Activated CD8-positive, alpha-beta T cell treated with anti-CD3 and anti-CD28 coated beads for 36 hours (primary cell): ENCODE data around the gene ZNF597. TPM values are rescaled to one million over a fixed set of nuclear protein-coding genes. Genes with fewer than 3 reads are reported as not detected.

Experiments used
- ATAC-seq: fragments of 200-7000 bp; cut with Tn5 transposase; one replicate; pipeline ENCODE4 v1.10.0; 2021; ENCODE audit warnings: mild to moderate bottlenecking, moderate library complexity
- CTCF ChIA-PET: fragments of 350-600 bp; sonication (Branson Sonifier 250); formaldehyde crosslinking; loops from one replicate; lab custom pipeline; 2021; ENCODE audit warnings: antibody characterized with exemption; lab: Charles Lee
- POLR2A ChIA-PET: fragments of 350-600 bp; sonication (Branson Sonifier 250); formaldehyde crosslinking; loops from one replicate; lab custom pipeline; 2021; ENCODE audit warnings: antibody characterized with exemption; lab: Charles Lee
- DNase-seq: peaks from one replicate; pipeline ENCODE4 v3.0.0-alpha.2; 2020
- H3K27ac Mint-ChIP-seq: one replicate; pipeline ENCODE4 v1.8.0; 2021; ENCODE audit warnings: mild to moderate bottlenecking, mixed read lengths
- H3K27me3 Mint-ChIP-seq: one replicate; pipeline ENCODE4 v1.8.0; 2021; ENCODE audit warnings: mixed read lengths
- H3K36me3 Mint-ChIP-seq: one replicate; pipeline ENCODE4 v1.8.0; 2021; ENCODE audit warnings: low read depth, mixed read lengths
- H3K4me1 Mint-ChIP-seq: one replicate; pipeline ENCODE4 v1.8.0; 2021; ENCODE audit warnings: low read depth, mixed read lengths
- H3K4me3 Mint-ChIP-seq: one replicate; pipeline ENCODE4 v1.8.0; 2021; ENCODE audit warnings: mild to moderate bottlenecking, moderate library complexity, mixed read lengths
- H3K9me3 Mint-ChIP-seq: one replicate; pipeline ENCODE4 v1.8.0; 2021; ENCODE audit warnings: mixed read lengths
- intact Hi-C: fragments of 100-400 bp; cut with micrococcal nuclease; formaldehyde crosslinking; loops from one replicate; pipeline ENCODE4 v1.10.0; 2022
- total RNA-seq, 2 experiments: library from RNA; stranded (reverse); gene quantifications; one replicate each; pipeline ENCODE4 v1.2.3, GENCODE V29; 2021
- TF ChIP-seq, protein P1 (sequence below): fragments of 200-600 bp; IDR thresholded peaks from one replicate; pipeline ENCODE4 v1.8.0; 2022; ENCODE audit warnings: antibody characterized with exemption, mild to moderate bottlenecking

ZNF597 gene
- total RNA-seq, 2 experiments from 2014 or later = 1.6 to 1.8 TPM

DNA sequence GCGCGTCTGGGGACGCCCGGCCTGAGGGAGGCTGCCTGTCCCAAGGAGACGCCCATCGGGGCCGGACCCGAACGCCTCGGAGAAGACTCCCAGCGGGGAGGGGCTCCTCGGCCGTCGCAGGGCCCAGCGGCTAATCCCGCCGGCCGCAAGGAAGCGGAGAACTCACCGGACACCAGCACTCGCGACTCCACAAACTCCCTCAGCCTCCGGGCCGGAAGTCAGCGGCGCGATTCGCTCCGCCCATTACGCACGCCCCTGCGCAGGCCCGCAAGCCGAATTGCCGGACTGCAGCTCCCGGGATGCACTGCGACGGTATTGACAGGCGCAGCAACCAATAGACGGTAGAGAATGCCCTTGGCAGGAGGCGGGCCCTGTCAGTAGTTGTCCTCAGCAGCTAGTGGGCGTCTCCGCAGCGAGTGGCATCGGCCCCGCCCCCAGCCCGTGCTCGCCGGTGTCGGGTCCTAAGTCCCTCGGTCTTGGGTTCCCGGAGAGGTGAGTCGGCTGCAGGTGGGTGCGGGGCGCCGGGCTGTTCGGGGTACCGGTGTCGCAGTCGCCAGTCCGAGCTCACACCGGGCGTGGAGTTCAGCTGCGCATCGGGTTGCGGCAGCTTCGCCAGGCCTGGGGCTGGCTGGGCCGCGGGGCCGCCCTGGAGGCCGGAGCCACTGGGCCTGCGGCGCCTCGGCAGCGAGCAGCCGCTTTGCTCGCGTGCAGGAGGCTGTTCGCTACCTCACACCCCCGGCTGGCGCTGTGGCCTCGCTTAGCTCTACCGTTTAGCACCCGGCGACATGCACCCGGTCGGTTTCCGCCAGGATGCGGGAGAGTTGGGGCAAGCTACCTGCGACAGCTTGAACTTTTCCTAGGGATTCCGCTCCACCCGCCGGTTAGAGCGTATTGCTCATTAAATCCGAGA, 42.3 kb downstream of the ZNF597 start, which contains the start of the genes ZNF174 and ZSCAN32:
ZNF174 (plus strand) TSS at position 437 of the 910 bp plus-strand sequence. CDS start 790 bp downstream, outside the sequence.
ZSCAN32 (minus strand) TSS at position 226 of the 910 bp plus-strand sequence. CDS start 3,447 bp downstream, outside the sequence.
- TF ChIP-seq, protein P1, sequence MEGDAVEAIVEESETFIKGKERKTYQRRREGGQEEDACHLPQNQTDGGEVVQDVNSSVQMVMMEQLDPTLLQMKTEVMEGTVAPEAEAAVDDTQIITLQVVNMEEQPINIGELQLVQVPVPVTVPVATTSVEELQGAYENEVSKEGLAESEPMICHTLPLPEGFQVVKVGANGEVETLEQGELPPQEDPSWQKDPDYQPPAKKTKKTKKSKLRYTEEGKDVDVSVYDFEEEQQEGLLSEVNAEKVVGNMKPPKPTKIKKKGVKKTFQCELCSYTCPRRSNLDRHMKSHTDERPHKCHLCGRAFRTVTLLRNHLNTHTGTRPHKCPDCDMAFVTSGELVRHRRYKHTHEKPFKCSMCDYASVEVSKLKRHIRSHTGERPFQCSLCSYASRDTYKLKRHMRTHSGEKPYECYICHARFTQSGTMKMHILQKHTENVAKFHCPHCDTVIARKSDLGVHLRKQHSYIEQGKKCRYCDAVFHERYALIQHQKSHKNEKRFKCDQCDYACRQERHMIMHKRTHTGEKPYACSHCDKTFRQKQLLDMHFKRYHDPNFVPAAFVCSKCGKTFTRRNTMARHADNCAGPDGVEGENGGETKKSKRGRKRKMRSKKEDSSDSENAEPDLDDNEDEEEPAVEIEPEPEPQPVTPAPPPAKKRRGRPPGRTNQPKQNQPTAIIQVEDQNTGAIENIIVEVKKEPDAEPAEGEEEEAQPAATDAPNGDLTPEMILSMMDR = no peak
- Mint-ChIP-seq H3K27ac (peak within 1 kb of the TSS; percentile 82), H3K36me3 (peaks cover 60% of the 10 kb centered on the region), H3K4me3 (peak within 1 kb of the TSS; percentile 82), H3K27me3 (no peaks in the 10 kb centered on the region), H3K4me1 (peaks cover 44% of the 10 kb centered on the region), H3K9me3 (peaks cover 31% of the 10 kb centered on the region)
- ATAC-seq = peak; percentile 99
- ChIA-PET POLR2A (interaction anchor here (1.1 to 2.8 kb wide), 8 partner anchors 8 to 95 kb away, joined by 3 to 14 read pairs (median 3); partner anchors contain the start of genes NAA60, TIGD7, ZNF597 and ZNF75A), CTCF (interaction anchor here (0.7 to 2.7 kb wide), 12 partner anchors 10 to 1147 kb away, joined by 3 to 8 read pairs (median 3); partner anchors contain the start of genes NAA60 and ZNF597)
- peak; percentile 99 for DNase-seq
- intact Hi-C loops = no loop called here

DNA sequence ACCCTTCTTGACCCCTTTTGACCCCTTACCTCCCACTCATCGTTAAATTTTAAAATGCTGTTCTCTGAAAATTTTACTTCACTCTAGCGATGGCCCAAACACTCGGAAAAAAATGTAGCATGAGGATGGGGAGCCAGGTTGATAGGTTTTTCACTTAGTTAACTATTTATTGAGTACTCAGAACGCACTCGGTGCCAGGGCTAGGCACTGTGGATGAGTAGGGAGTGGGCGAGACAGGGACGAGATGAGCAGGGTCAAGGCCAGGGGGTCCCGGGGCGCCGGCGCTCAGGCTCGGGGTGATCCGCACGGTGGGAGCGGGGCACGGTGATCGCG, 42.9 kb downstream of the ZNF597 start:
- TF ChIP-seq, protein P1 = no peak
- DNase-seq (no peak), ATAC-seq (no peak)
- POLR2A ChIA-PET = interaction anchor here (0.7 to 2.8 kb wide), 5 partner anchors 20 to 376 kb away, joined by 3 to 14 read pairs (median 4); partner anchors contain the start of genes NAA60, TIGD7, ZNF597 and ZNF75A
- CTCF ChIA-PET = interaction anchor here (0.9 to 2.7 kb wide), 5 partner anchors 11 to 57 kb away, joined by 3 to 8 read pairs (median 3); partner anchors contain the start of genes NAA60 and ZNF597
- H3K27me3 Mint-ChIP-seq = no peaks in the 10 kb centered on the region
- intact Hi-C loops = no loop called here
- H3K4me3 Mint-ChIP-seq = peak overlapping the region; percentile 82
- peak overlapping the region; percentile 79 for H3K27ac Mint-ChIP-seq
- H3K4me1 Mint-ChIP-seq = peaks cover 45% of the 10 kb centered on the region
- H3K9me3 Mint-ChIP-seq = peaks cover 35% of the 10 kb centered on the region
- peaks cover 62% of the 10 kb centered on the region for H3K36me3 Mint-ChIP-seq

DNA sequence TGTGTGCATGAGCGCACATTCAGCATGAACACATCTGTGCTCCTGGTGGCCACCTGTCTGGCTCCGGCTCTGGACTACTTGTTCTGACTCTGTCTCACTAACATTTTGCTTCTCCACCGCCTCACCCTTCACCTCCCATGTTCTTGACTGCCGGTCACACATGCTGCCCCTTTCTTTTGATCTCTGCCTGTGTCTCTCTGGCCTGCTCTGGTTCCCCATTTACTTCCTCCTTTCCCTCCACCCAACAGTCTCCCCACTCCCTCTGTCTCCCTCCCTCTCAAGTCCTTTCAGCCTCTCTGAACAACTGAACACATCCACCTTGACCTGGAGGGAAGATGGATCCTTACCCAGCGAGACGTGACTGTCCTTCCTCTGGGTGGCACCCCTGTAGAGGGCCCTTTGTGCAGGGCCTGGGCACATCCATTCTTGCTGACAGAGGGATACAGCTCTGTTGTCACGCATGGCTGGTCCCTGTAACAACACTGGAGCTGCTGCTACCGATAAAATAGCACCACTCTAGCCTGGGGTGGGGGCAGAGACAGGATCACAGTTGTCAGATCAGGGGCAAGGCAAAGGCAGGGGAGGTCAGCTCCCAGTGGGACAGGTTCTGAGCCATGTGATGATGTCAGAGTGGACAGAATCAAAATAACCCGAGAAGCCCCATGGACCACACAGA, 53.5 kb downstream of the ZNF597 start:
- TF ChIP-seq, protein P1 = no peak
- H3K9me3 Mint-ChIP-seq = peaks cover 49% of the 10 kb centered on the region
- H3K4me1 Mint-ChIP-seq = peaks cover 6% of the 10 kb centered on the region
- ChIA-PET POLR2A (interaction anchor here (0.6 to 1.0 kb wide), 2 partner anchors 42 to 84 kb away, joined by 3 read pairs; no protein-coding TSS in a partner anchor), CTCF (no interaction called here)
- H3K27ac Mint-ChIP-seq = no peak overlapping the region
- H3K36me3 Mint-ChIP-seq = peaks cover 87% of the 10 kb centered on the region
- no peak for DNase-seq
- no peak for ATAC-seq
- intact Hi-C loops = no loop called here
- no peak overlapping the region for H3K4me3 Mint-ChIP-seq
- H3K27me3 Mint-ChIP-seq = no peaks in the 10 kb centered on the region

DNA sequence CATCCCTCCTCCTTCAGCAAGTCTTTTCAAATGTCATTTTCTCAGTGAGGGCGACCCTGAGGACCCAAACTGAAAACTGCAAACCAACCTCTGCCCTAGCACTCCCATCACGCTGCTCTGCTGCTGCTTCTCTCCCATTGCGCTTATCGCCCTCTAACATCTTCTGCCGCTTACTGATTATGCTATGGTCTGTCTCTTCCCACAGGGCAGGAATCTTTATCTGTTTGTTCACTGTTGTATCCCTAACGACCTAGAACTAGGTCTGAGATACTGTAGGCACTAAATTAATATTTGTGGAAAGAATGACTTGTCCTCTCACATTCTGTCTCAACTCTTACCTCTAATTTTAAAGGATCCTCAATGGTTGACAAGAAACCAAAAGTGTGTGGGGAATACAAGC, 55.0 kb downstream of the ZNF597 start:
- Mint-ChIP-seq H3K27ac (no peak overlapping the region), H3K4me1 (no peaks in the 10 kb centered on the region), H3K4me3 (no peak overlapping the region), H3K36me3 (peaks cover 87% of the 10 kb centered on the region), H3K27me3 (no peaks in the 10 kb centered on the region), H3K9me3 (peaks cover 53% of the 10 kb centered on the region)
- POLR2A ChIA-PET = no interaction called here
- TF ChIP-seq, protein P1 = no peak
- CTCF ChIA-PET = no interaction called here
- DNase-seq = no peak
- intact Hi-C loops = no loop called here
- no peak for ATAC-seq
